ENCODE data around the gene ZNF41.

GRCh38 chrX:47484885-47485284 lies 1.9 kb upstream of the ZNF41 start:
- no peak for TF ChIP-seq CTCF (IDR thresholded peaks at IDR 0.05)
- TF ChIP-seq POLR2AphosphoS5 (IDR thresholded peaks at IDR 0.05): no peak
- TF ChIP-seq POLR2A (IDR thresholded peaks at IDR 0.05): no peak

Data from prostate gland (tissue), 2 donors.